Measurements from ENCODE around the gene LRMDA.
A peak's percentile ranks its signal among the peaks of the same experiment; 100 is the strongest.

Gene LRMDA

DNA sequence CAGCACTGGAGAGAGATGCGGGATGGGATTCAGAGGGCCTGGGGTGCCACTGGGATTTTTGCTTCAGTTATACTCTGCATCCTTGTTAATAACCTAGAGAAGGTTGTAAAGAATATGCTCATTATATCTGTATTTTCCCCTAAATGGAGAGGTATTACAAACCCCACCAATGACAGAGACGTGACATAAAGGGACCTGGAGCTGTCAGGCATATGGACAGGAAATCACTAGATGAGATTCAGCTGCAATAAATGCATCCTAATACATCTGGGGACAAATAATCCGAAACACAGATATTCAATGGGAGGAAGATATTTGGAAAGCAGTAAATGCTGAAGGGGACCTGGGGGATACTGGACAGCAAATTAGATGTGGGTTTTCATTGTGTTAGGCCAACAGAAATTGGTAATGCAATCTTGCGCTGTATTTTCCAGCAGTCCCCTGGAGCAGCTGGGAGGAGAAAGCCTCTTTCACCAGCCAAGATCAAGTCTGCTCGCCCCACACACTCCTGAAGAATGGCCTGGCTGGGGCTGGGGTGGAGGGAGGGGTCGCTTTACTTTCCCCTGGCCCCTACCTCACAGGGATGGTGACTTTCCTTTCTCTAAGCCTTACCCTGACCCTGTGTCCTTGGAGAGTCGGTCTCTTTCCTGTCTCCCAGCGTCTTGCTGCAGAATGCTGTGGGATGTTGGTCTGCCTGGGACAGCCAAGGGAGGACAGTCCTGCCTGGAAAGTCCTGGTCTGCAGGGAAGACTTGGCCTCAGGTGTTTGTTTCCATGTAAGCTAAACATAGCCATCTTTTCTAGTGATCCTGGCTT lies 653.8 kb downstream of the LRMDA start:
- Histone ChIP-seq H3K4me2 (ENCODE audit: low read length) (no peak overlapping the region), H3K4me1 (ENCODE audit: low read length) (no peaks in the 10 kb centered on the region), H3K27me3 (ENCODE audit: low read depth, low read length) (no peaks in the 10 kb centered on the region), H3K36me3 (replicated peaks; ENCODE audit: low read depth, low read length) (no peaks in the 10 kb centered on the region), H3K4me3 (ENCODE audit: low read length) (no peak overlapping the region), H3K79me2 (ENCODE audit: low read length) (no peaks in the 10 kb centered on the region), H3K27ac (ENCODE audit: low read length) (no peak overlapping the region), H3K9me3 (ENCODE audit: insufficient read depth, low read length) (no peaks in the 10 kb centered on the region), H2AFZ (ENCODE audit: low read depth, low read length) (no peak overlapping the region), H3K9ac (ENCODE audit: low read length) (no peak overlapping the region), H4K20me1 (ENCODE audit: insufficient read depth, low read length) (no peaks in the 10 kb centered on the region)
- TF ChIP-seq EZH2phosphoT487 (IDR thresholded peaks at IDR 0.05; ENCODE audit: low read depth) = no peak
- TF ChIP-seq, protein P1, sequence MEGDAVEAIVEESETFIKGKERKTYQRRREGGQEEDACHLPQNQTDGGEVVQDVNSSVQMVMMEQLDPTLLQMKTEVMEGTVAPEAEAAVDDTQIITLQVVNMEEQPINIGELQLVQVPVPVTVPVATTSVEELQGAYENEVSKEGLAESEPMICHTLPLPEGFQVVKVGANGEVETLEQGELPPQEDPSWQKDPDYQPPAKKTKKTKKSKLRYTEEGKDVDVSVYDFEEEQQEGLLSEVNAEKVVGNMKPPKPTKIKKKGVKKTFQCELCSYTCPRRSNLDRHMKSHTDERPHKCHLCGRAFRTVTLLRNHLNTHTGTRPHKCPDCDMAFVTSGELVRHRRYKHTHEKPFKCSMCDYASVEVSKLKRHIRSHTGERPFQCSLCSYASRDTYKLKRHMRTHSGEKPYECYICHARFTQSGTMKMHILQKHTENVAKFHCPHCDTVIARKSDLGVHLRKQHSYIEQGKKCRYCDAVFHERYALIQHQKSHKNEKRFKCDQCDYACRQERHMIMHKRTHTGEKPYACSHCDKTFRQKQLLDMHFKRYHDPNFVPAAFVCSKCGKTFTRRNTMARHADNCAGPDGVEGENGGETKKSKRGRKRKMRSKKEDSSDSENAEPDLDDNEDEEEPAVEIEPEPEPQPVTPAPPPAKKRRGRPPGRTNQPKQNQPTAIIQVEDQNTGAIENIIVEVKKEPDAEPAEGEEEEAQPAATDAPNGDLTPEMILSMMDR (IDR thresholded peaks at IDR 0.05; ENCODE audit: low read depth, low read length) = no peak

DNA sequence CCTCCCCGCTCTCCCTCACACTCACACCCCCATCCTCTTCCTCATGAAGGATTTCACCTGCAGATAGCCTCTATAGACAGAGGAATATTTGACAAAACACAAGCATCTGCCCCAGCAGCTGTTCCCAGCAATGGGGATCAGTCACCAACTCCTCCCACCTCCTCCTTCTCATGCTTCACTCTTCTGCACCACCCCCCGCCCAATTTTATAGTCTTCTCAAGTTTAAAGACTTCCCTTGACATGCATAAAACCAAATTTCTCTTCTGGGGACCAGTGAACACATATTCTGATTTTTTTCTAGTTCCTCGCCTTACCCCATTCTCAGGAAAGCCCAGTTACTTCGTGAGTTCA lies 654.4 kb downstream of the LRMDA start:
- H3K4me3 ChIP-seq (ENCODE audit: low read length) = no peak overlapping the region
- no peak overlapping the region for H3K4me2 ChIP-seq (ENCODE audit: low read length)
- H3K4me1 ChIP-seq (ENCODE audit: low read length) = no peaks in the 10 kb centered on the region
- no peak overlapping the region for H3K9ac ChIP-seq (ENCODE audit: low read length)
- H3K36me3 ChIP-seq (replicated peaks; ENCODE audit: low read depth, low read length) = no peaks in the 10 kb centered on the region
- no peaks in the 10 kb centered on the region for H3K27me3 ChIP-seq (ENCODE audit: low read depth, low read length)
- H3K9me3 ChIP-seq (ENCODE audit: insufficient read depth, low read length) = no peaks in the 10 kb centered on the region
- no peaks in the 10 kb centered on the region for H4K20me1 ChIP-seq (ENCODE audit: insufficient read depth, low read length)
- no peaks in the 10 kb centered on the region for H3K79me2 ChIP-seq (ENCODE audit: low read length)
- no peak overlapping the region for H3K27ac ChIP-seq (ENCODE audit: low read length)
- TF ChIP-seq EZH2phosphoT487 (IDR thresholded peaks at IDR 0.05; ENCODE audit: low read depth) = no peak
- TF ChIP-seq, protein P1 (IDR thresholded peaks at IDR 0.05; ENCODE audit: low read depth, low read length) = no peak
- H2AFZ ChIP-seq (ENCODE audit: low read depth, low read length) = no peak overlapping the region

- H3K79me2 ChIP-seq (ENCODE audit: low read length) = no peaks in the 10 kb centered on the region
- H3K9me3 ChIP-seq (ENCODE audit: insufficient read depth, low read length) = no peaks in the 10 kb centered on the region
- H4K20me1 ChIP-seq (ENCODE audit: insufficient read depth, low read length) = no peaks in the 10 kb centered on the region
- H3K27ac ChIP-seq (ENCODE audit: low read length) = no peak overlapping the region
- H3K27me3 ChIP-seq (ENCODE audit: low read depth, low read length) = no peaks in the 10 kb centered on the region
- no peak for TF ChIP-seq EZH2phosphoT487 (IDR thresholded peaks at IDR 0.05; ENCODE audit: low read depth)
- TF ChIP-seq, protein P1 (IDR thresholded peaks at IDR 0.05; ENCODE audit: low read depth, low read length) = no peak
- H3K4me1 ChIP-seq (ENCODE audit: low read length) = no peaks in the 10 kb centered on the region
- H2AFZ ChIP-seq (ENCODE audit: low read depth, low read length) = no peak overlapping the region
- H3K4me3 ChIP-seq (ENCODE audit: low read length) = no peak overlapping the region
- no peak overlapping the region for H3K9ac ChIP-seq (ENCODE audit: low read length)
- H3K36me3 ChIP-seq (replicated peaks; ENCODE audit: low read depth, low read length) = no peaks in the 10 kb centered on the region
- no peak overlapping the region for H3K4me2 ChIP-seq (ENCODE audit: low read length)
Measured at GRCh38 chr10:76086170-76086760, 654.8 kb downstream of the LRMDA start.

- Histone ChIP-seq H3K4me2 (ENCODE audit: low read length) (no peak overlapping the region), H4K20me1 (ENCODE audit: insufficient read depth, low read length) (no peaks in the 10 kb centered on the region), H3K36me3 (replicated peaks; ENCODE audit: low read depth, low read length) (no peaks in the 10 kb centered on the region), H3K79me2 (ENCODE audit: low read length) (no peaks in the 10 kb centered on the region), H3K4me3 (ENCODE audit: low read length) (no peak overlapping the region), H3K9me3 (ENCODE audit: insufficient read depth, low read length) (no peaks in the 10 kb centered on the region), H3K27me3 (ENCODE audit: low read depth, low read length) (no peaks in the 10 kb centered on the region), H3K9ac (ENCODE audit: low read length) (no peak overlapping the region), H3K4me1 (ENCODE audit: low read length) (no peaks in the 10 kb centered on the region), H2AFZ (ENCODE audit: low read depth, low read length) (no peak overlapping the region), H3K27ac (ENCODE audit: low read length) (no peak overlapping the region)
- TF ChIP-seq, protein P1 (IDR thresholded peaks at IDR 0.05; ENCODE audit: low read depth, low read length) = peak; percentile 27; the same call in 1 of the 2 replicates
- TF ChIP-seq EZH2phosphoT487 (IDR thresholded peaks at IDR 0.05; ENCODE audit: low read depth) = no peak
Measured at GRCh38 chr10:76086761-76087639, 655.6 kb downstream of the LRMDA start.

Data from OCI-LY3 (cell line).